Measurements from ENCODE around the gene VAV3. TPM values are rescaled to one million over a fixed set of nuclear protein-coding genes. Genes with fewer than 3 reads are reported as not detected.

Gene VAV3
- polyA plus RNA-seq, 1 of the 3 experiments (the other 2 are of a cell fraction): not detected

- WGBS (ENCODE audit: low lambda C conversion rate): 30% methylated on average over 2 of the region's 2 CpGs
- no peak for DNase-seq
- H3K9me3 ChIP-seq: no peaks in the 10 kb centered on the region
- H3K27ac ChIP-seq (ENCODE audit: low read depth in 2 of 2, low read length in 1 of 2): no peak overlapping the region
- H3K9me2 ChIP-seq: no peaks in the 10 kb centered on the region
- H3K79me2 ChIP-seq (ENCODE audit: insufficient read depth): no peaks in the 10 kb centered on the region
- no peak overlapping the region for H3K9ac ChIP-seq
- no peaks in the 10 kb centered on the region for H3F3A ChIP-seq (replicated peaks; ENCODE audit: insufficient read depth)
- H4K20me1 ChIP-seq (ENCODE audit: insufficient read depth): no peaks in the 10 kb centered on the region
- ChIA-PET POLR2A (interaction anchor here (1.0 to 1.7 kb wide), 2 partner anchors 343 to 346 kb away, joined by 3 to 6 read pairs; no protein-coding TSS in a partner anchor), CTCF (interaction anchor here (0.6 to 25.0 kb wide), 16 partner anchors 9 to 779 kb away, joined by 3 to 597 read pairs (median 4); partner anchors contain the start of genes EEIG2 and SLC25A24)
- peaks cover 0 to 8% of the 10 kb centered on the region in 2 experiments; a peak in 2 of 4 replicates for H3K4me1 ChIP-seq (ENCODE audit: control insufficient read depth in 1 of 2, insufficient read depth in 2 of 2, low read depth in 1 of 2, low read length in 1 of 2)
- no peaks in the 10 kb centered on the region for H3K27me3 ChIP-seq (ENCODE audit: insufficient read depth)
- no peaks in the 10 kb centered on the region for H3K36me3 ChIP-seq (replicated peaks in 1 of 2; ENCODE audit: control insufficient read depth in 1 of 2, insufficient read depth in 2 of 2, low read length in 1 of 2)
- no peak for TF ChIP-seq MXI1 (IDR thresholded peaks at IDR 0.05; ENCODE audit: low read depth, low read length)
- TF ChIP-seq, protein P1, sequence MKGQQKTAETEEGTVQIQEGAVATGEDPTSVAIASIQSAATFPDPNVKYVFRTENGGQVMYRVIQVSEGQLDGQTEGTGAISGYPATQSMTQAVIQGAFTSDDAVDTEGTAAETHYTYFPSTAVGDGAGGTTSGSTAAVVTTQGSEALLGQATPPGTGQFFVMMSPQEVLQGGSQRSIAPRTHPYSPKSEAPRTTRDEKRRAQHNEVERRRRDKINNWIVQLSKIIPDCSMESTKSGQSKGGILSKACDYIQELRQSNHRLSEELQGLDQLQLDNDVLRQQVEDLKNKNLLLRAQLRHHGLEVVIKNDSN (IDR thresholded peaks at IDR 0.05; ENCODE audit: borderline replicate concordance, low read depth): no peak
- no peak overlapping the region for H3K4me2 ChIP-seq
- H3K4me3 ChIP-seq (ENCODE audit: low read depth in 2 of 2, low read length in 1 of 2): no peak overlapping the region
- no peak overlapping the region for H2AFZ ChIP-seq (ENCODE audit: low read depth)
Observed at GRCh38 chr1:107781245-107781644, 183.7 kb downstream of the VAV3 start.

DNA sequence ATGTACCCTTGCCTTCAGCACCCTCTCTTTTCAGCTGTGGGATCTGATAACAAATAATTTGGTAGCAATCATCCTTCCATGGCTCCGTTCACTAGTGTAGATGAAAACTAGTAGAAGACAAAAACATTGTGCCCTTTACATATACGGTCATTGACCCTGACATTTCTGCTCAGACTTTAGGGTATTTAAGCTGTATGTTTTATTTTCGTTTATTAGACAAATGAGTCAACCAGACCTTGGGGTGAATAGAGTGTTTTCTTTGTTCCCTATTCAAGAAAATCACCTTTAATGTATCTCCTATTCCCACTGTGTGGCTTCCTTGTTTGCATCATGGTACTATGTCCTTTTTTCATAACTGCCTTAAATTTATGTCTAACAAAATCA, 187.3 kb downstream of the VAV3 start:
- Histone ChIP-seq H4K20me1 (ENCODE audit: insufficient read depth) (no peaks in the 10 kb centered on the region), H3K9me2 (no peaks in the 10 kb centered on the region), H3K4me2 (no peak overlapping the region), H3K9me3 (no peaks in the 10 kb centered on the region), H3K4me3 (ENCODE audit: low read depth in 2 of 2, low read length in 1 of 2) (no peak overlapping the region), H3F3A (replicated peaks; ENCODE audit: insufficient read depth) (no peaks in the 10 kb centered on the region), H3K4me1 (ENCODE audit: control insufficient read depth in 1 of 2, insufficient read depth in 2 of 2, low read depth in 1 of 2, low read length in 1 of 2) (no peaks in the 10 kb centered on the region), H3K9ac (no peak overlapping the region), H3K27me3 (ENCODE audit: insufficient read depth) (no peaks in the 10 kb centered on the region), H3K27ac (ENCODE audit: low read depth in 2 of 2, low read length in 1 of 2) (no peak overlapping the region), H3K79me2 (ENCODE audit: insufficient read depth) (no peaks in the 10 kb centered on the region), H3K36me3 (replicated peaks in 1 of 2; ENCODE audit: control insufficient read depth in 1 of 2, insufficient read depth in 2 of 2, low read length in 1 of 2) (no peaks in the 10 kb centered on the region), H2AFZ (ENCODE audit: low read depth) (no peak overlapping the region)
- POLR2A ChIA-PET: no interaction called here
- CTCF ChIA-PET: interaction anchor here (25.0 kb wide), 1 partner anchor 347 kb away, joined by 597 read pairs; no protein-coding TSS in a partner anchor
- no peak for DNase-seq
- WGBS (ENCODE audit: low lambda C conversion rate): 36% methylated on average over 3 of the region's 3 CpGs
- no peak for TF ChIP-seq MEF2A (IDR thresholded peaks at IDR 0.05; ENCODE audit: borderline replicate concordance, low read depth)
- no peak for TF ChIP-seq USF2 (IDR thresholded peaks at IDR 0.05; ENCODE audit: borderline replicate concordance, low read depth, low read length)
- no peak for TF ChIP-seq JUND (IDR thresholded peaks at IDR 0.05)
- TF ChIP-seq PBX3 (IDR thresholded peaks at IDR 0.05): no peak
- TF ChIP-seq, protein P1 (IDR thresholded peaks at IDR 0.05; ENCODE audit: borderline replicate concordance, low read depth): no peak
- TF ChIP-seq, protein P2, sequence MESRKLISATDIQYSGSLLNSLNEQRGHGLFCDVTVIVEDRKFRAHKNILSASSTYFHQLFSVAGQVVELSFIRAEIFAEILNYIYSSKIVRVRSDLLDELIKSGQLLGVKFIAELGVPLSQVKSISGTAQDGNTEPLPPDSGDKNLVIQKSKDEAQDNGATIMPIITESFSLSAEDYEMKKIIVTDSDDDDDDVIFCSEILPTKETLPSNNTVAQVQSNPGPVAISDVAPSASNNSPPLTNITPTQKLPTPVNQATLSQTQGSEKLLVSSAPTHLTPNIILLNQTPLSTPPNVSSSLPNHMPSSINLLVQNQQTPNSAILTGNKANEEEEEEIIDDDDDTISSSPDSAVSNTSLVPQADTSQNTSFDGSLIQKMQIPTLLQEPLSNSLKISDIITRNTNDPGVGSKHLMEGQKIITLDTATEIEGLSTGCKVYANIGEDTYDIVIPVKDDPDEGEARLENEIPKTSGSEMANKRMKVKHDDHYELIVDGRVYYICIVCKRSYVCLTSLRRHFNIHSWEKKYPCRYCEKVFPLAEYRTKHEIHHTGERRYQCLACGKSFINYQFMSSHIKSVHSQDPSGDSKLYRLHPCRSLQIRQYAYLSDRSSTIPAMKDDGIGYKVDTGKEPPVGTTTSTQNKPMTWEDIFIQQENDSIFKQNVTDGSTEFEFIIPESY (IDR thresholded peaks at IDR 0.05; ENCODE audit: borderline replicate concordance, low read depth): no peak
- TF ChIP-seq TEAD4 (IDR thresholded peaks at IDR 0.05; ENCODE audit: borderline replicate concordance, insufficient read depth): no peak
- TF ChIP-seq TAF1 (IDR thresholded peaks at IDR 0.05; ENCODE audit: borderline replicate concordance, low read depth, low read length): no peak
- no peak for TF ChIP-seq FOXM1 (IDR thresholded peaks at IDR 0.05; ENCODE audit: low read depth)
